DOHH2 (cell line): ENCODE results near the gene KIDINS220.

Source experiments
- H3F3A ChIP-seq: fragments of 200-600 bp; sonication (generic), shearing (Covaris generic); 2 replicates; pipeline ENCODE4 v1.6.0; 2016; ENCODE audit warnings: antibody characterized with exemption, mild to moderate bottlenecking; ENCODE audit not compliant: control insufficient read depth, insufficient read depth
- H3K27ac ChIP-seq: fragments of 200-600 bp; sonication (generic); 2 replicates; pipeline ENCODE4 v1.5.1; 2014; ENCODE audit warnings: low read depth, mild to moderate bottlenecking, low read length, moderate library complexity
- H3K27me3 ChIP-seq: fragments of 200-600 bp; sonication (generic); 2 replicates; pipeline ENCODE4 v1.6.1; 2014; ENCODE audit warnings: mild to moderate bottlenecking, low read length, mixed read lengths; ENCODE audit not compliant: control insufficient read depth
- H3K36me3 ChIP-seq: fragments of 200-600 bp; sonication (generic); 2 replicates; pipeline ENCODE4 v1.6.1; 2014; ENCODE audit warnings: mild to moderate bottlenecking, low read length, moderate library complexity, mixed read lengths; ENCODE audit not compliant: control insufficient read depth
- H3K4me1 ChIP-seq: fragments of 200-600 bp; sonication (generic); 2 replicates; pipeline ENCODE4 v1.6.1; 2014; ENCODE audit warnings: mild to moderate bottlenecking, low read length, mixed read lengths; ENCODE audit not compliant: control insufficient read depth
- H3K4me2 ChIP-seq: fragments of 200-600 bp; sonication (generic); 2 replicates; pipeline ENCODE4 v1.6.0; 2014; ENCODE audit warnings: mild to moderate bottlenecking, low read length, moderate library complexity
- H3K4me3 ChIP-seq: fragments of 200-600 bp; sonication (generic); 2 replicates; pipeline ENCODE4 v1.5.1; 2014; ENCODE audit warnings: mild to moderate bottlenecking, low read length, mixed read lengths
- H3K79me2 ChIP-seq: fragments of 200-600 bp; sonication (generic); 2 replicates; pipeline ENCODE4 v1.6.1; 2014; ENCODE audit warnings: mild to moderate bottlenecking, low read length, mixed read lengths; ENCODE audit not compliant: control insufficient read depth
- H3K9me2 ChIP-seq: fragments of 200-600 bp; sonication (generic); replicated peaks from 2 replicates; pipeline ENCODE4 v1.6.1; 2014; ENCODE audit warnings: mild to moderate bottlenecking, low read length, mixed read lengths; ENCODE audit not compliant: control insufficient read depth
- H3K9me3 ChIP-seq: fragments of 200-600 bp; sonication (generic); 2 replicates; pipeline ENCODE4 v1.6.1; 2014; ENCODE audit warnings: antibody characterized with exemption, low read length, mixed read lengths; ENCODE audit not compliant: control insufficient read depth, insufficient read depth
- H4K20me1 ChIP-seq: fragments of 200-600 bp; sonication (generic); 2 replicates; pipeline ENCODE4 v1.6.0; 2014; ENCODE audit warnings: low read depth, mild to moderate bottlenecking, antibody characterized with exemption, low read length, moderate library complexity; ENCODE audit not compliant: control insufficient read depth, insufficient read depth
- EZH2phosphoT487 ChIP-seq: fragments of 200-600 bp; sonication (generic); IDR thresholded peaks from 2 replicates; pipeline ENCODE4 v1.6.1; 2017; ENCODE audit warnings: borderline replicate concordance, mild to moderate bottlenecking, antibody characterized with exemption, low read length, moderate library complexity, mixed read lengths
- TF ChIP-seq, protein P1 (sequence below): fragments of 200-600 bp; sonication (generic); IDR thresholded peaks from one replicate; pipeline ENCODE4 v1.5.1; 2014; ENCODE audit warnings: antibody characterized with exemption, mild to moderate bottlenecking, low read depth, low read length; ENCODE audit not compliant: poor library complexity, severe bottlenecking

KIDINS220 gene

DNA sequence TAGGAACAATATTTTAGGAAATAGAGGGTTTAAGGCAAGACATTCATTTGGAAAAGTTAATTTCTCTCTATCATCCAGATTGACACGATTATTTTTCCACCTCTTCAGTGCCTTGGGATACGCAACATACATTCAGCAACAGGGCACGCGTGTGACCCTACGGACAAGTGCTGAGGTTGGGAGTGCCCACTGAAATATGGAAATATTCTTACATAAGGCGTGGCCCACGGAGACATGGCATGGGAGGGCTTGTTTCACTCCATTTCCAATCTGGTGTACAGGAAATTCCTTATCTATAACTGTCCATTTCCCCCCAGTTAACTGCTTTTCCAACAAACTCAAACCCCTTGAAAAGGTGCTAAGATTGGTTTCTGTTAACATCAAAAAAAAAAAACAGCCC lies 20.9 kb upstream of the KIDINS220 start:
- no peaks in the 10 kb centered on the region for H3K27me3 ChIP-seq
- H3K4me1 ChIP-seq = no peaks in the 10 kb centered on the region
- H3K4me2 ChIP-seq = no peak overlapping the region
- H3K36me3 ChIP-seq = no peaks in the 10 kb centered on the region
- no peaks in the 10 kb centered on the region for H3K9me2 ChIP-seq
- H3K79me2 ChIP-seq = no peaks in the 10 kb centered on the region
- H4K20me1 ChIP-seq = no peaks in the 10 kb centered on the region
- no peak overlapping the region for H3K27ac ChIP-seq
- H3K4me3 ChIP-seq = no peak overlapping the region
- no peaks in the 10 kb centered on the region for H3K9me3 ChIP-seq
- TF ChIP-seq, protein P1, sequence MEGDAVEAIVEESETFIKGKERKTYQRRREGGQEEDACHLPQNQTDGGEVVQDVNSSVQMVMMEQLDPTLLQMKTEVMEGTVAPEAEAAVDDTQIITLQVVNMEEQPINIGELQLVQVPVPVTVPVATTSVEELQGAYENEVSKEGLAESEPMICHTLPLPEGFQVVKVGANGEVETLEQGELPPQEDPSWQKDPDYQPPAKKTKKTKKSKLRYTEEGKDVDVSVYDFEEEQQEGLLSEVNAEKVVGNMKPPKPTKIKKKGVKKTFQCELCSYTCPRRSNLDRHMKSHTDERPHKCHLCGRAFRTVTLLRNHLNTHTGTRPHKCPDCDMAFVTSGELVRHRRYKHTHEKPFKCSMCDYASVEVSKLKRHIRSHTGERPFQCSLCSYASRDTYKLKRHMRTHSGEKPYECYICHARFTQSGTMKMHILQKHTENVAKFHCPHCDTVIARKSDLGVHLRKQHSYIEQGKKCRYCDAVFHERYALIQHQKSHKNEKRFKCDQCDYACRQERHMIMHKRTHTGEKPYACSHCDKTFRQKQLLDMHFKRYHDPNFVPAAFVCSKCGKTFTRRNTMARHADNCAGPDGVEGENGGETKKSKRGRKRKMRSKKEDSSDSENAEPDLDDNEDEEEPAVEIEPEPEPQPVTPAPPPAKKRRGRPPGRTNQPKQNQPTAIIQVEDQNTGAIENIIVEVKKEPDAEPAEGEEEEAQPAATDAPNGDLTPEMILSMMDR = no peak
- no peak for TF ChIP-seq EZH2phosphoT487
- no peaks in the 10 kb centered on the region for H3F3A ChIP-seq

DNA sequence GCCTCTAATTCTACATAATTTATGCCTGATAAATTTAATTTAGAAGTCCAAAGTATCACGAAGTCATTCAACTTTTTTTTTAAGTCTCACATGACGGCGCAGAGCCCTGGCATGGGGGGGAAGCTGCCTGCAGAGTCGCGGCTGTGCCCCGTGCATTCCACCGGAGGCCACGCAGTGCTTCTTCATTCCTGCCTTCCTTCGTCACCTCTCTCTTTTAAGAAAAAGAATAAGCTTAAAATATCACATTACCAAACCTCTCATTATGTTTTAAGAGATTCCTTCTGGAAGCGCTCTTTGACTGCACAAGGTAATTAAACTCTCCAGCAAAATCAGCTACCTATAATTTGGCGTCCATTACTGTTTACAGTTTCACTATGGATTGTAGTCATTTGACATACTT lies 20.3 kb upstream of the KIDINS220 start:
- Histone ChIP-seq H3K9me3 (no peaks in the 10 kb centered on the region), H3K4me3 (no peak overlapping the region), H3K27ac (no peak overlapping the region), H3K4me2 (no peak overlapping the region), H3K79me2 (no peaks in the 10 kb centered on the region), H3K36me3 (no peaks in the 10 kb centered on the region), H3K4me1 (no peaks in the 10 kb centered on the region), H3K27me3 (no peaks in the 10 kb centered on the region), H3F3A (no peaks in the 10 kb centered on the region), H3K9me2 (no peaks in the 10 kb centered on the region), H4K20me1 (no peaks in the 10 kb centered on the region)
- TF ChIP-seq, protein P1 = no peak
- TF ChIP-seq EZH2phosphoT487 = no peak

DNA sequence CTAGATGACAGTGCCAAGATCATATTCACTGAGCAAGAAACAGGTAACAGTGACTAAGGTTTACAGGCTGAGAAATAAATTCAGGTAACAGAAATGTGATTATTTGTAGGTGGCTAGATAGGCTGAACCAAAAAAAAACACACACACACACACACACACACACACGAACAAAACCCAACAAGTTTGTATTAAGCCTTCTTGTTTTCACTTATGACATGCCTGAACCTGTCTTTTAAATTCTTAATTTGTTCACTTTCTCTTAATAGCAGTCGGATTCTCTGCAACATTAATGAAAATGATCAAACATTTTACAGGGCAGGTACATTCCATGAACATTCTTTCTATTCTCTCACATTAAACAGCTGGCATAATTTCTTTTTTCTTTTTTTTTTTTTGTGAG lies 18.8 kb upstream of the KIDINS220 start:
- Histone ChIP-seq H3K4me3 (no peak overlapping the region), H3K9me2 (no peaks in the 10 kb centered on the region), H3K9me3 (no peaks in the 10 kb centered on the region), H3K27me3 (no peaks in the 10 kb centered on the region), H3K27ac (no peak overlapping the region), H3F3A (no peaks in the 10 kb centered on the region), H3K36me3 (no peaks in the 10 kb centered on the region), H4K20me1 (no peaks in the 10 kb centered on the region), H3K79me2 (no peaks in the 10 kb centered on the region), H3K4me1 (no peaks in the 10 kb centered on the region), H3K4me2 (no peak overlapping the region)
- TF ChIP-seq, protein P1 = no peak
- no peak for TF ChIP-seq EZH2phosphoT487

DNA sequence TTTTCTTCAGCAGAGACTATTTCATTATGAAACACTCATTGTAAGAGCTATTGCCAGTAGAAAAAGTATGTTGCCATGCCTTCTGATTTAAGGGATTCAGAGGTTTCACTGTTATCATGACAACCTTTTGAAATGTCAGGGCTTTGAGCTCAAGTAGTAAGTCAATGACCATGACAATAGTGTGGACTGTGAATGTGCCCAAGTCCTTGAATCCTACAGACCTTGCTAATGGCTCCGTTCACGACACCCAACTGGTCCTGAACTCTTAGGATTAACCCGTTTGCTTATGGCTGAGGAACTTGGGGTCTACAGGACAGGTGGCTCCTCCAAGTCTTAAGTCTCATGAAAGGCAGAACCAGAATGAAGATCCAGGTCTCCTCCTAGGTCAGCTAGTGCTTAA lies 17.6 kb upstream of the KIDINS220 start:
- Histone ChIP-seq H3K27ac (no peak overlapping the region), H4K20me1 (no peaks in the 10 kb centered on the region), H3K4me2 (no peak overlapping the region), H3K9me3 (no peaks in the 10 kb centered on the region), H3K27me3 (no peaks in the 10 kb centered on the region), H3K4me1 (no peaks in the 10 kb centered on the region), H3K9me2 (no peaks in the 10 kb centered on the region), H3K79me2 (no peaks in the 10 kb centered on the region), H3F3A (no peaks in the 10 kb centered on the region), H3K36me3 (no peaks in the 10 kb centered on the region), H3K4me3 (no peak overlapping the region)
- TF ChIP-seq, protein P1 = no peak
- TF ChIP-seq EZH2phosphoT487 = no peak
